Esophagus (tissue), 2 donors: ENCODE results near the gene CDH3. TPM values are rescaled to one million over a fixed set of nuclear protein-coding genes. Genes with fewer than 3 reads are reported as not detected.
A peak's percentile ranks its signal among the peaks of the same experiment; 100 is the strongest.

Source experiments
- H3K27ac ChIP-seq, 2 donors: one replicate each; pipeline ENCODE4 v1.5.1; 2013; ENCODE audit warnings: low read depth in 2 of 2, mild to moderate bottlenecking in 2 of 2, inconsistent platforms in 1 of 2, low read length in 1 of 2, moderate library complexity in 1 of 2
- H3K27me3 ChIP-seq, 2 donors: one replicate each; pipeline ENCODE4 v1.6.1; 2013; ENCODE audit warnings: low read length in 2 of 2, control low read depth in 1 of 2, mild to moderate bottlenecking in 1 of 2; ENCODE audit not compliant: insufficient read depth in 2 of 2, control insufficient read depth in 1 of 2
- H3K36me3 ChIP-seq, 2 donors: one replicate each; pipeline ENCODE4 v1.6.1; 2013; ENCODE audit warnings: low read length in 1 of 2; ENCODE audit not compliant: control insufficient read depth in 2 of 2, insufficient read depth in 2 of 2
- H3K4me1 ChIP-seq, 2 donors: one replicate each; pipeline ENCODE4 v1.6.1; 2013; ENCODE audit warnings: low read length in 1 of 2; ENCODE audit not compliant: control insufficient read depth in 2 of 2, insufficient read depth in 2 of 2
- H3K4me3 ChIP-seq, 2 donors: one replicate each; pipeline ENCODE4 v1.5.1; 2013; ENCODE audit warnings: low read length in 2 of 2, mild to moderate bottlenecking in 2 of 2, low read depth in 1 of 2, moderate library complexity in 1 of 2
- H3K9me3 ChIP-seq, 2 donors: one replicate each; pipeline ENCODE4 v1.6.1; 2013; ENCODE audit warnings: mild to moderate bottlenecking in 2 of 2, low read depth in 1 of 2, low read length in 1 of 2, moderate library complexity in 1 of 2; ENCODE audit not compliant: control insufficient read depth in 2 of 2, insufficient read depth in 1 of 2
- WGBS, 2 donors: extraction: QIAGEN DNeasy Blood & Tissue Kit; methylation state at CpG; one replicate each; pipeline ENCODE4 v1.1.7; 2013; 5-methylcytosine and 5-hydroxymethylcytosine counted together
- polyA plus RNA-seq, 2 donors: library from polyadenylated mRNA; stranded (reverse); fragments of 200-250 nt; gene quantifications; one replicate each; pipeline ENCODE4 v1.2.3, GENCODE V29; 2013
- donor health status: healthy with polysubstance abuse.
- donor health status: Bipolar disorder and iron deficiency.

CDH3 gene
- polyA plus RNA-seq, result 10 to 100 TPM; 12.2 to 36.3 TPM

- Histone ChIP-seq H3K9me3 (no peaks in the 10 kb centered on the region), H3K4me1 (peaks cover 8 to 14% of the 10 kb centered on the region in 2 donors), H3K27me3 (no peaks in the 10 kb centered on the region), H3K27ac (peak within 1 kb of the TSS; percentile 15 to 72), H3K36me3 (no peaks in the 10 kb centered on the region), H3K4me3 (peak within 1 kb of the TSS; percentile 56 to 65)
- 1 to 2% methylated on average over 52 to 53 of the region's 53 CpGs for WGBS, 2 donors
These were observed at the start of gene CDH3 for GRCh38 chr16:68644715-68645493. TSS of gene CDH3 (plus strand) at chr16:68645310. CDS start at chr16:68645380, 70 bp downstream.

- H3K27ac ChIP-seq, result no peak overlapping the region
- H3K36me3 ChIP-seq, result no peaks in the 10 kb centered on the region
- no peaks in the 10 kb centered on the region for H3K9me3 ChIP-seq
- 70% methylated on average over 6 of the region's 6 CpGs for WGBS, 2 donors
- H3K27me3 ChIP-seq, result no peaks in the 10 kb centered on the region
- no peak overlapping the region for H3K4me3 ChIP-seq
- H3K4me1 ChIP-seq, result no peaks in the 10 kb centered on the region
These were observed 48.8 kb upstream of the CDH3 start for GRCh38 chr16:68596266-68596665.

- no peaks in the 10 kb centered on the region for H3K36me3 ChIP-seq
- no peak overlapping the region for H3K4me3 ChIP-seq
- no peaks in the 10 kb centered on the region for H3K27me3 ChIP-seq
- 96 to 98% methylated on average over 1 of the region's 1 CpG for WGBS, 2 donors
- no peaks in the 10 kb centered on the region for H3K4me1 ChIP-seq
- H3K9me3 ChIP-seq, result no peaks in the 10 kb centered on the region
- H3K27ac ChIP-seq, result no peak overlapping the region
These were observed 45.5 kb upstream of the CDH3 start for GRCh38 chr16:68599586-68599985.

- H3K4me1 ChIP-seq, result no peaks in the 10 kb centered on the region
- no peak overlapping the region for H3K27ac ChIP-seq
- WGBS, 2 donors, result 57 to 66% methylated on average over 5 of the region's 5 CpGs
- H3K9me3 ChIP-seq, result no peaks in the 10 kb centered on the region
- no peaks in the 10 kb centered on the region for H3K27me3 ChIP-seq
- no peaks in the 10 kb centered on the region for H3K36me3 ChIP-seq
- no peak overlapping the region for H3K4me3 ChIP-seq
These were observed 39.4 kb upstream of the CDH3 start for GRCh38 chr16:68605746-68606145.

- no peak overlapping the region for H3K27ac ChIP-seq
- 93 to 97% methylated on average over 7 of the region's 7 CpGs for WGBS, 2 donors
- H3K9me3 ChIP-seq, result no peaks in the 10 kb centered on the region
- no peak overlapping the region for H3K4me3 ChIP-seq
- H3K36me3 ChIP-seq, result no peaks in the 10 kb centered on the region
- no peaks in the 10 kb centered on the region for H3K4me1 ChIP-seq
- H3K27me3 ChIP-seq, result no peaks in the 10 kb centered on the region
These were observed 37.7 kb upstream of the CDH3 start for GRCh38 chr16:68607443-68607842.

GRCh38 chr16:68608330-68608729, 36.8 kb upstream of the CDH3 start:
- H3K4me1 ChIP-seq, result no peaks in the 10 kb centered on the region
- 93 to 95% methylated on average over 2 of the region's 2 CpGs for WGBS, 2 donors
- H3K9me3 ChIP-seq, result no peaks in the 10 kb centered on the region

GRCh38 chr16:68612996-68613395, 32.1 kb upstream of the CDH3 start:
- H3K27me3 ChIP-seq, result no peaks in the 10 kb centered on the region
- H3K4me3 ChIP-seq, result no peak overlapping the region
- H3K27ac ChIP-seq, result no peak overlapping the region
- no peaks in the 10 kb centered on the region for H3K4me1 ChIP-seq
- H3K9me3 ChIP-seq, result peaks cover 0 to 3% of the 10 kb centered on the region in 2 donors
- WGBS, 2 donors, result 84 to 85% methylated on average over 3 of the region's 3 CpGs
- H3K36me3 ChIP-seq, result no peaks in the 10 kb centered on the region

More at GRCh38 chr16:68608330-68608729, 36.8 kb upstream of the CDH3 start:
- Histone ChIP-seq H3K27me3 (no peaks in the 10 kb centered on the region), H3K36me3 (no peaks in the 10 kb centered on the region), H3K4me3 (no peak overlapping the region), H3K27ac (no peak overlapping the region)

GRCh38 chr16:68617734-68618133, 27.4 kb upstream of the CDH3 start:
- WGBS, 2 donors, result 79 to 90% methylated on average over 7 of the region's 7 CpGs

GRCh38 chr16:68626557-68626956, 18.6 kb upstream of the CDH3 start:
- H3K4me1 ChIP-seq, result no peaks in the 10 kb centered on the region
- no peaks in the 10 kb centered on the region for H3K27me3 ChIP-seq
- no peaks in the 10 kb centered on the region for H3K9me3 ChIP-seq
- no peak overlapping the region for H3K27ac ChIP-seq
- H3K4me3 ChIP-seq, result no peak overlapping the region
- WGBS, 2 donors, result 77 to 81% methylated on average over 8 of the region's 8 CpGs
- H3K36me3 ChIP-seq, result no peaks in the 10 kb centered on the region

More at GRCh38 chr16:68617734-68618133, 27.4 kb upstream of the CDH3 start:
- Histone ChIP-seq H3K27ac (no peak overlapping the region), H3K27me3 (no peaks in the 10 kb centered on the region), H3K9me3 (peaks cover 0 to 4% of the 10 kb centered on the region in 2 donors), H3K4me3 (no peak overlapping the region), H3K4me1 (no peaks in the 10 kb centered on the region), H3K36me3 (no peaks in the 10 kb centered on the region)

GRCh38 chr16:68627951-68628425, 17.1 kb upstream of the CDH3 start:
- Histone ChIP-seq H3K4me3 (no peak overlapping the region), H3K4me1 (no peaks in the 10 kb centered on the region), H3K27ac (no peak overlapping the region), H3K27me3 (no peaks in the 10 kb centered on the region), H3K36me3 (no peaks in the 10 kb centered on the region), H3K9me3 (no peaks in the 10 kb centered on the region)
- WGBS, 2 donors, result 49% methylated on average over 5 of the region's 5 CpGs
